ENCODE results near the gene GIT1. TPM values are rescaled to one million over a fixed set of nuclear protein-coding genes. Genes with fewer than 3 reads are reported as not detected.

Gene GIT1
- total and polyA plus RNA-seq, 8 donors = 17.7 to 67.2 (median 28.7) TPM

GRCh38 chr17:29579866-29580771 lies 9.3 kb downstream of the GIT1 start:
- no peaks in the 10 kb centered on the region for H3K9me3 ChIP-seq
- H3K4me3 ChIP-seq = no peak overlapping the region
- TF ChIP-seq EP300 (IDR thresholded peaks at IDR 0.05) = no peak
- peak in 2 of 3 donors; percentile 48 to 86 for TF ChIP-seq POLR2AphosphoS5 (IDR thresholded peaks at IDR 0.05)
- TF ChIP-seq, protein P1, sequence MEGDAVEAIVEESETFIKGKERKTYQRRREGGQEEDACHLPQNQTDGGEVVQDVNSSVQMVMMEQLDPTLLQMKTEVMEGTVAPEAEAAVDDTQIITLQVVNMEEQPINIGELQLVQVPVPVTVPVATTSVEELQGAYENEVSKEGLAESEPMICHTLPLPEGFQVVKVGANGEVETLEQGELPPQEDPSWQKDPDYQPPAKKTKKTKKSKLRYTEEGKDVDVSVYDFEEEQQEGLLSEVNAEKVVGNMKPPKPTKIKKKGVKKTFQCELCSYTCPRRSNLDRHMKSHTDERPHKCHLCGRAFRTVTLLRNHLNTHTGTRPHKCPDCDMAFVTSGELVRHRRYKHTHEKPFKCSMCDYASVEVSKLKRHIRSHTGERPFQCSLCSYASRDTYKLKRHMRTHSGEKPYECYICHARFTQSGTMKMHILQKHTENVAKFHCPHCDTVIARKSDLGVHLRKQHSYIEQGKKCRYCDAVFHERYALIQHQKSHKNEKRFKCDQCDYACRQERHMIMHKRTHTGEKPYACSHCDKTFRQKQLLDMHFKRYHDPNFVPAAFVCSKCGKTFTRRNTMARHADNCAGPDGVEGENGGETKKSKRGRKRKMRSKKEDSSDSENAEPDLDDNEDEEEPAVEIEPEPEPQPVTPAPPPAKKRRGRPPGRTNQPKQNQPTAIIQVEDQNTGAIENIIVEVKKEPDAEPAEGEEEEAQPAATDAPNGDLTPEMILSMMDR (IDR thresholded peaks at IDR 0.05) = peak in 5 of 7 experiments; percentile 73 to 93 (median 89)
- peak overlapping the region in 1 of 5 donors; percentile 30 for H3K27ac ChIP-seq
- intact Hi-C loops (cut with DNase I; ENCODE audit: low total_unique reads) = no loop called here
- DNase-seq = peak; percentile 89 to 94
- peaks cover 0 to 37% (median 26%) of the 10 kb centered on the region in 4 donors for H3K4me1 ChIP-seq
- WGBS, 5 donors = 59 to 62% (median 60%) methylated on average over 13 to 15 of the region's 15 CpGs
- no peaks in the 10 kb centered on the region for H3K27me3 ChIP-seq
- H3K36me3 ChIP-seq = peaks cover 43 to 77% (median 75%) of the 10 kb centered on the region in 4 donors

DNA sequence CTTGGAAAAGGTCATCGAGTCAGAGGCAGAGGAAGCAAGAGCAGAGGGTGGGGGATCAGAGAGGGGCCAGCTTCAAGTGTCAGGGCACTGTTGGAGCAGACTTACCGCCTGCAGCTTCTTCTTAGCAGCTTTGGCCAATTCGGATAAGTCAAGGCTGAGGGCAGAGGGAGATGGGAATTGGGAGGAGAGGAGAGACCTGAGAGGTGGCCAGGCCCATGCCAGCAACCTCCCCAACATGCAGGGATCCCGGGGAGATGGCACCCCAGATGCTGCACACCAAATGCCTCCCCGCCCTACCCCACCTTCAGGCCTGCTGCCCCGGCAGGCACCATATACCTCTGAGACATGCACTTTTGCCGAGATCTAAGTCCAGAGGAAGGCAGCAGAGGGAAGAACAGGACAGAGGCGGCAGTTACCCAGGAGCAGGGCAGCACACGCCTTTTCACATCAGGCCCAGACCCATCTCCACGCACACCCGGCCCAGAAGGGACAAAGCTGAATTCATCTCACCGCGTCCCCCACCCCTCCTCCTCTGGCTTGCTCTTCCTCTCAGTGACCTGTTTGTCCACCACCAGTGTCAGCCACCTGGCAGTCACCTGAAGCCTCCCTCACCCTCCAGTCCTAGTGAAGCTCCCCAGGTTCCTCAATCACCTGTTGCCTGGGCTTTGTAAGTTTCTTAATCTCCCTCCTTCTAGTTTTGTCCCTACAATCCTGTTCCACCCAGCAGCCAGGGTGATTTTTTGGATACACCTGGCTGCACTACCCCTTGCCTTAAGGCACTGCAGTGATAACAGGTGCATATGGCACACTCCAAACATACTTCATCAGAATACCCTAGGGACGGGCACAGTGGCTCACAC lies 10.6 kb downstream of the GIT1 start:
- H3K4me3 ChIP-seq = no peak overlapping the region
- intact Hi-C loops (cut with DNase I; ENCODE audit: low total_unique reads) = no loop called here
- peak overlapping the region in 1 of 5 donors; percentile 27 for H3K27ac ChIP-seq
- no peaks in the 10 kb centered on the region for H3K27me3 ChIP-seq
- peaks cover 4 to 33% (median 33%) of the 10 kb centered on the region in 4 donors for H3K4me1 ChIP-seq
- peaks cover 54 to 90% (median 87%) of the 10 kb centered on the region in 4 donors for H3K36me3 ChIP-seq
- 88 to 97% (median 93%) methylated on average over 14 of the region's 14 CpGs for WGBS, 5 donors
- DNase-seq = no peak
- no peaks in the 10 kb centered on the region for H3K9me3 ChIP-seq
- TF ChIP-seq EP300 (IDR thresholded peaks at IDR 0.05) (no peak), POLR2A (IDR thresholded peaks at IDR 0.05) (no peak), POLR2AphosphoS5 (IDR thresholded peaks at IDR 0.05) (no peak)
- TF ChIP-seq, protein P1 (IDR thresholded peaks at IDR 0.05) = no peak

- intact Hi-C loops (cut with DNase I; ENCODE audit: low total_unique reads) = no loop called here
- peak overlapping the region in 1 of 5 donors; percentile 27 for H3K27ac ChIP-seq
- DNase-seq = peak in 1 of 2 donors; percentile 69
- 65 to 87% (median 79%) methylated on average over 13 to 22 of the region's 22 CpGs for WGBS, 5 donors
- no peaks in the 10 kb centered on the region for H3K27me3 ChIP-seq
- no peak for TF ChIP-seq POLR2A (IDR thresholded peaks at IDR 0.05)
- no peak for TF ChIP-seq POLR2AphosphoS5 (IDR thresholded peaks at IDR 0.05)
- TF ChIP-seq, protein P1 (IDR thresholded peaks at IDR 0.05) = no peak
- no peak for TF ChIP-seq EP300 (IDR thresholded peaks at IDR 0.05)
- no peaks in the 10 kb centered on the region for H3K9me3 ChIP-seq
- peaks cover 12 to 46% (median 44%) of the 10 kb centered on the region in 4 donors for H3K4me1 ChIP-seq
- H3K36me3 ChIP-seq = peaks cover 52 to 89% (median 83%) of the 10 kb centered on the region in 4 donors
- no peak overlapping the region for H3K4me3 ChIP-seq
These were observed 11.8 kb downstream of the GIT1 start for GRCh38 chr17:29577385-29578211.

Measured in stomach (tissue), 9 donors.